Kidney epithelial cell (primary cell): Measurements from ENCODE around the gene NEK6. TPM values are rescaled to one million over a fixed set of nuclear protein-coding genes. Genes with fewer than 3 reads are reported as not detected.

Source experiments
- DNase-seq: peaks from one replicate; pipeline ENCODE4 v3.0.0-alpha.2; 2010; ENCODE audit warnings: low read depth
- H3K27me3 ChIP-seq: 2 replicates; pipeline ENCODE4 v1.6.0; 2011; ENCODE audit warnings: low read length; ENCODE audit not compliant: control insufficient read depth, insufficient read depth
- H3K36me3 ChIP-seq: 2 replicates; pipeline ENCODE4 v1.5.1; 2011; ENCODE audit warnings: low read length; ENCODE audit not compliant: control insufficient read depth, insufficient read depth
- H3K4me3 ChIP-seq: 2 replicates; pipeline ENCODE4 v1.5.1; 2011; ENCODE audit warnings: low read depth, mild to moderate bottlenecking, control low read depth, low read length
- CTCF ChIP-seq: IDR thresholded peaks from 2 replicates; pipeline ENCODE4 v1.5.1; 2011; ENCODE audit warnings: mild to moderate bottlenecking, moderate library complexity, low read length, control low read depth, inconsistent platforms; ENCODE audit not compliant: insufficient read depth, poor library complexity, severe bottlenecking
- total RNA-seq: library from RNA; depleted of rRNA; stranded (reverse); fragments of >200 nt; gene quantifications from 2 replicates; pipeline ENCODE4 v1.2.3, GENCODE V29; 2015

NEK6 gene
- total RNA-seq, 1 donor from 2014 or later = 17.8 TPM

- TF ChIP-seq CTCF = no peak
- DNase-seq = no peak
- Histone ChIP-seq H3K27me3 (no peaks in the 10 kb centered on the region), H3K36me3 (peaks cover 5% of the 10 kb centered on the region), H3K4me3 (no peak overlapping the region)
Observed at GRCh38 chr9:124322618-124323432, 65.1 kb downstream of the NEK6 start.

GRCh38 chr9:124323904-124324303, 66.2 kb downstream of the NEK6 start:
- DNase-seq = no peak
- TF ChIP-seq CTCF = no peak
- Histone ChIP-seq H3K36me3 (peaks cover 5% of the 10 kb centered on the region), H3K4me3 (no peak overlapping the region), H3K27me3 (no peaks in the 10 kb centered on the region)

- no peaks in the 10 kb centered on the region for H3K27me3 ChIP-seq
- H3K36me3 ChIP-seq = peaks cover 7% of the 10 kb centered on the region
- no peak overlapping the region for H3K4me3 ChIP-seq
- no peak for DNase-seq
- no peak for TF ChIP-seq CTCF
Observed at GRCh38 chr9:124325816-124326215, 68.1 kb downstream of the NEK6 start.

- no peak for TF ChIP-seq CTCF
- Histone ChIP-seq H3K36me3 (peaks cover 7% of the 10 kb centered on the region), H3K27me3 (no peaks in the 10 kb centered on the region), H3K4me3 (no peak overlapping the region)
- DNase-seq = no peak
Observed at GRCh38 chr9:124326378-124326777, 68.6 kb downstream of the NEK6 start.

GRCh38 chr9:124327491-124327890, 69.7 kb downstream of the NEK6 start:
- Histone ChIP-seq H3K36me3 (peaks cover 4% of the 10 kb centered on the region), H3K27me3 (no peaks in the 10 kb centered on the region), H3K4me3 (no peak overlapping the region)
- TF ChIP-seq CTCF = no peak
- DNase-seq = no peak

- no peak for TF ChIP-seq CTCF
- no peak for DNase-seq
- H3K4me3 ChIP-seq = no peak overlapping the region
- no peaks in the 10 kb centered on the region for H3K27me3 ChIP-seq
- H3K36me3 ChIP-seq = peaks cover 4% of the 10 kb centered on the region
Observed at GRCh38 chr9:124328285-124328684, 70.5 kb downstream of the NEK6 start.
